Calu3 (cell line): ENCODE results near the gene CFAP99. TPM values are rescaled to one million over a fixed set of nuclear protein-coding genes. Genes with fewer than 3 reads are reported as not detected.
A peak's percentile ranks its signal among the peaks of the same experiment; 100 is the strongest.

Experiments
- BruUV-seq: library from RNA; stranded (reverse); fragments of 400-500 nt; replicated peaks from 2 replicates; lab custom pipeline; 2021; lab: Mats Ljungman, UMichigan
- CTCF ChIA-PET: fragments of 300-600 bp; sonication (Branson Sonifier 250); formaldehyde crosslinking; loops from one replicate; lab custom pipeline; 2022; ENCODE audit warnings: antibody characterized with exemption; lab: Charles Lee
- DNase-seq: peaks from one replicate; pipeline ENCODE4 v3.0.0; 2022
- H3K27ac Mint-ChIP-seq: one replicate; pipeline ENCODE4 v1.8.0; 2022; ENCODE audit warnings: mixed read lengths; ENCODE audit not compliant: unreplicated experiment
- H3K27me3 Mint-ChIP-seq: one replicate; pipeline ENCODE4 v1.8.0; 2022; ENCODE audit warnings: mixed read lengths; ENCODE audit not compliant: unreplicated experiment
- H3K36me3 Mint-ChIP-seq: one replicate; pipeline ENCODE4 v1.8.0; 2022; ENCODE audit warnings: mild to moderate bottlenecking, moderate library complexity, mixed read lengths; ENCODE audit not compliant: insufficient read depth, unreplicated experiment
- H3K4me1 Mint-ChIP-seq: one replicate; pipeline ENCODE4 v1.8.0; 2022; ENCODE audit warnings: mild to moderate bottlenecking, low read depth, mixed read lengths; ENCODE audit not compliant: unreplicated experiment
- H3K4me3 Mint-ChIP-seq: one replicate; pipeline ENCODE4 v1.8.0; 2022; ENCODE audit warnings: mild to moderate bottlenecking, low read depth, moderate library complexity, mixed read lengths; ENCODE audit not compliant: unreplicated experiment
- H3K9me3 Mint-ChIP-seq: one replicate; pipeline ENCODE4 v1.8.0; 2022; ENCODE audit warnings: low read depth, mixed read lengths; ENCODE audit not compliant: unreplicated experiment
- intact Hi-C: fragments of 100-400 bp; cut with micrococcal nuclease; formaldehyde crosslinking; loops from one replicate; pipeline ENCODE4 v1.10.0; 2022; ENCODE audit not compliant: unreplicated experiment
- total RNA-seq: library from RNA; stranded (reverse); gene quantifications from 2 replicates; pipeline ENCODE4 v1.2.3, GENCODE V29; 2022
- TF ChIP-seq, protein P1 (sequence below): fragments of 200-600 bp; IDR thresholded peaks from one replicate; pipeline ENCODE4 v1.8.0; 2022; ENCODE audit warnings: antibody characterized with exemption; ENCODE audit not compliant: unreplicated experiment

CFAP99 gene
- total RNA-seq, 1 experiment from 2014 or later, result not detected

DNA sequence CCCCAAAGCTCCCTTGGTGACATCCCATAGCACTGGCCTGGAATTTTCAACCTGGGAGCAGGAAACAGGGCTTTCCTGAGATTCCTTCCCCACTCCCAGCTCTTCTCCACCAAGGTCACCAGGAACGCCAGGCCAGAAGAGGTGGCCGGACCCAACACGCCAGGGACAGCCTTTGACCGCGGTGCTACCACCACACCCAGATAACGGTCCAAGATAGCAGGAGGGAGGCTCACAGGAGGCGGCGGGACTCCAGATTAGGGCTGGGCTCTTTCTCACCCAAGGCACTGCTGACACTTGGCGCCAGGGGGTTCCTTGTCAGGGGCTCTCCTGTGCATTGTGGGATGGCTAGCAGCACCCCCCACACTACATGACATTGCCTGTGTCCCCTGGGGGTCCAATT, 23.2 kb upstream of the CFAP99 start:
- intact Hi-C loops, result no loop called here
- Mint-ChIP-seq H3K9me3 (no peaks in the 10 kb centered on the region), H3K4me3 (no peak overlapping the region), H3K27ac (no peak overlapping the region), H3K36me3 (no peaks in the 10 kb centered on the region), H3K4me1 (no peaks in the 10 kb centered on the region), H3K27me3 (peaks cover 44% of the 10 kb centered on the region)
- CTCF ChIA-PET, result interaction anchor here (0.5 kb wide), 1 partner anchor 40 kb away, joined by 3 read pairs; no protein-coding TSS in a partner anchor
- TF ChIP-seq, protein P1, sequence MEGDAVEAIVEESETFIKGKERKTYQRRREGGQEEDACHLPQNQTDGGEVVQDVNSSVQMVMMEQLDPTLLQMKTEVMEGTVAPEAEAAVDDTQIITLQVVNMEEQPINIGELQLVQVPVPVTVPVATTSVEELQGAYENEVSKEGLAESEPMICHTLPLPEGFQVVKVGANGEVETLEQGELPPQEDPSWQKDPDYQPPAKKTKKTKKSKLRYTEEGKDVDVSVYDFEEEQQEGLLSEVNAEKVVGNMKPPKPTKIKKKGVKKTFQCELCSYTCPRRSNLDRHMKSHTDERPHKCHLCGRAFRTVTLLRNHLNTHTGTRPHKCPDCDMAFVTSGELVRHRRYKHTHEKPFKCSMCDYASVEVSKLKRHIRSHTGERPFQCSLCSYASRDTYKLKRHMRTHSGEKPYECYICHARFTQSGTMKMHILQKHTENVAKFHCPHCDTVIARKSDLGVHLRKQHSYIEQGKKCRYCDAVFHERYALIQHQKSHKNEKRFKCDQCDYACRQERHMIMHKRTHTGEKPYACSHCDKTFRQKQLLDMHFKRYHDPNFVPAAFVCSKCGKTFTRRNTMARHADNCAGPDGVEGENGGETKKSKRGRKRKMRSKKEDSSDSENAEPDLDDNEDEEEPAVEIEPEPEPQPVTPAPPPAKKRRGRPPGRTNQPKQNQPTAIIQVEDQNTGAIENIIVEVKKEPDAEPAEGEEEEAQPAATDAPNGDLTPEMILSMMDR, result no peak
- no peak for DNase-seq
- BruUV-seq, result no TSS peak

DNA sequence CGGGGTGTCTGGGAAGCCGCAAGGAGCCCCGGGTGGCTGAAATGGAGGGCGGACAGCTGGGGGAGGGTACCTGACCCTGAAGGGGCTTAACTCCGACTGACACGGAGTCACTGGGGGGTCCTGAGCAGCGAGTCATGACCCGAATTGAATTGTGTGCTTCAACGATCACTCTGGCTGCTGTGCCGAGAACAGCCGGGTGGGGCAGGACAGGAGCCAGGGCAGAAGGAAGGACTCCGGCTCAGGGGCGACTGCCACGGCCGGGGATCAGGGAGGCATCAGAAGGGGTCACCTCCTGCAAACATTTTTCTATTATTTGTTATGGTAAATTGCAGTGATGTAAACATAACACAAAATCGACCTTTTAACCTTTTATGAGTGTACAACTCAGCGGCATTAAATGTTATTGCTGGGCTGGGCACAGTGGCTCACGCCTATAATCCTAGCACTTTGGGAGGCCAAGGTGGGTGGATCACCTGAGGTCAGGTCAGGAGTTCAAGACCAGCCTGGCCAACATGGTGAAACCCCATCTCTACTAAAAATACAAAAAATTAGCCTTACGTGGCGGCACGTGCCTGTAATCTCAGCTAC, 21.9 kb upstream of the CFAP99 start:
- CTCF ChIA-PET, result no interaction called here
- Mint-ChIP-seq H3K36me3 (no peaks in the 10 kb centered on the region), H3K27me3 (peaks cover 33% of the 10 kb centered on the region), H3K4me3 (no peak overlapping the region), H3K4me1 (no peaks in the 10 kb centered on the region), H3K27ac (no peak overlapping the region), H3K9me3 (no peaks in the 10 kb centered on the region)
- TF ChIP-seq, protein P1, result peak; percentile 16
- DNase-seq, result no peak
- intact Hi-C loops, result no loop called here
- BruUV-seq, result no TSS peak

DNA sequence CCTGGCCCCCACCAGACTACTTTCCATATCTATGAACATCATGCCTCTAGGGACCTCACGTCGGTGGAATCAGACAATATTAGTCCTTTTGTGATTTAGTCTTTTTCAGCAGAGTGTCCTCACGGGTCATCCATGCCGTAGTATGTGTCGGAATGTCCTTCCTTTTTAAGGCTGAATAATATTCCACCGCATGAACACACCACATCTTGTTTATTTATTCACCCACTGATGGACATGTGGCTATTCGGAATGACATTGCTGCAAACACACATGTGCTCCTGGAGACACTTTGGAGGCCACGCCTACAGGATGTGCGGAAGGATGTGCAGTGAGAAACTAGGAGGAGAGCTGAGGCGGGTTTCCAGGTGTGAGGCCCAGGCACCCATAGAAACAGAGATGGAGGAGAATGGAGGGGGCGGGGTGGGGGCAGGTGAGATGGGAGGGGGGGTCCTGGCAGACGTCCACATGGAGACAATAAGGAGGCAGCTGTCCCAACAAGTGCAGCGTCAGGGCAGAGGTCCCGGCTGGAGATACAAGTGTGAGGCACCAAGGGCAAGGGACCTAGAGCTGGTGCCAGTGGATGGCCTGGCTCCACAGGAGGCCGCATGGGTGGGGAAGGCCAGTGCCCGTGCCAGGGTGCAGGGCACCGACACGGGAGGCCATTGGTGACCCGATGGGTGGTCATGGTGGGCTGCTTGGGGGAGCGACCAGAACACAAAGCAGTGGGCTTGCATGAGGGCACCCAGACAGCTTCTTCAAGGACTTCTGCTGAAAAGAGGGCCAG, 21.0 kb upstream of the CFAP99 start:
- Mint-ChIP-seq H3K36me3 (no peaks in the 10 kb centered on the region), H3K4me3 (no peak overlapping the region), H3K9me3 (no peaks in the 10 kb centered on the region), H3K4me1 (no peaks in the 10 kb centered on the region), H3K27me3 (peaks cover 33% of the 10 kb centered on the region), H3K27ac (no peak overlapping the region)
- BruUV-seq, result no TSS peak
- CTCF ChIA-PET, result no interaction called here
- intact Hi-C loops, result no loop called here
- TF ChIP-seq, protein P1, result no peak
- no peak for DNase-seq

DNA sequence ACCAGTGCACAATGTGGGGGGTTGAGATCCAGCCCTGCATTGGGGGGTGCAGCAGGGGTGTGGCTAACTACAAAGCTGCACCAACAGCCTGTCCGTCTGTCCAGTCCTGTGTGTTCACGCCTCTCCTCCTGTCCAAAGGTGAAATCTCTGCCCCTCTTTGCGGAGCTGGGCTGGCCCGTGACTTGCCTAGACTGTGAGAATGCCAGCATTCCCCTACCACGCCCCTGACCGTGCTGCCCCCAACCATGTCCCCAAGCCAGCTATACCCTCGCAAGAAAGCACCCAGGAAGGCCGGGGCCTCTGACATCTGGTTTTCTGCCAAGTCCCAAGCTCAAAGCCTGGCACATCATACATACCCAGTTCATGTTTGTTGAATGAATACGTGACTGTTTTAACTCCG, 19.5 kb upstream of the CFAP99 start:
- no peaks in the 10 kb centered on the region for H3K36me3 Mint-ChIP-seq
- H3K9me3 Mint-ChIP-seq, result no peaks in the 10 kb centered on the region
- CTCF ChIA-PET, result no interaction called here
- TF ChIP-seq, protein P1, result no peak
- no peak overlapping the region for H3K27ac Mint-ChIP-seq
- H3K4me1 Mint-ChIP-seq, result no peaks in the 10 kb centered on the region
- intact Hi-C loops, result no loop called here
- peaks cover 40% of the 10 kb centered on the region for H3K27me3 Mint-ChIP-seq
- H3K4me3 Mint-ChIP-seq, result no peak overlapping the region
- BruUV-seq, result no TSS peak
- DNase-seq, result no peak
